Measurements from ENCODE around the gene CTXND1.

Gene CTXND1

GRCh38 chr15:80228959-80229610 is 22.9 kb downstream of the CTXND1 start:
- TF ChIP-seq CTCF (IDR thresholded peaks at IDR 0.05; ENCODE audit: low read depth, low read length): no peak
- no peak for DNase-seq (ENCODE audit: extremely low read depth, low read depth)

DNA sequence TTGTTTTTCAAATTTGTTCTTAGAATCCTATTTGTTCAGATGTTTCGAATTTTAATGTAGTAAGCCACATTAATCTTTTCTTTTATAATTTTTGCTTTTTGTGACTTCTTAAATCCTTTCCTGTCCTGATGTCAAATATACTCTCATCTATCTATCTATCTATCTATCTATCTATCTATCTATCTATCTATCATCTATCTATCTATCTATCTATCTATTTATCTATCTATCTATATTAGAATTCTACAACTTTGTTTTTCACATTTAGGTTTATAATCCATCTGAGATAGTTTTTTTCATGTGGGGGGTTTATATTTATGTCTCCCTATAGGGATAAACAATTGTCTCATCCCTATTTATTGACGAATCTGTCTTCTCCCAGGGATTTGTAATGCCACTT is 32.1 kb downstream of the CTXND1 start:
- DNase-seq (ENCODE audit: extremely low read depth, low read depth): no peak
- no peak for TF ChIP-seq CTCF (IDR thresholded peaks at IDR 0.05; ENCODE audit: low read depth, low read length)

- TF ChIP-seq CTCF (IDR thresholded peaks at IDR 0.05; ENCODE audit: low read depth, low read length): no peak
- DNase-seq (ENCODE audit: extremely low read depth, low read depth): no peak
These were observed 34.6 kb downstream of the CTXND1 start for GRCh38 chr15:80217327-80217900.

GRCh38 chr15:80216911-80217310 is 35.1 kb downstream of the CTXND1 start:
- no peak for TF ChIP-seq CTCF (IDR thresholded peaks at IDR 0.05; ENCODE audit: low read depth, low read length)
- DNase-seq (ENCODE audit: extremely low read depth, low read depth): no peak

- no peak for DNase-seq (ENCODE audit: extremely low read depth, low read depth)
- no peak for TF ChIP-seq CTCF (IDR thresholded peaks at IDR 0.05; ENCODE audit: low read depth, low read length)
These were observed 35.9 kb downstream of the CTXND1 start for GRCh38 chr15:80216141-80216540.

DNA sequence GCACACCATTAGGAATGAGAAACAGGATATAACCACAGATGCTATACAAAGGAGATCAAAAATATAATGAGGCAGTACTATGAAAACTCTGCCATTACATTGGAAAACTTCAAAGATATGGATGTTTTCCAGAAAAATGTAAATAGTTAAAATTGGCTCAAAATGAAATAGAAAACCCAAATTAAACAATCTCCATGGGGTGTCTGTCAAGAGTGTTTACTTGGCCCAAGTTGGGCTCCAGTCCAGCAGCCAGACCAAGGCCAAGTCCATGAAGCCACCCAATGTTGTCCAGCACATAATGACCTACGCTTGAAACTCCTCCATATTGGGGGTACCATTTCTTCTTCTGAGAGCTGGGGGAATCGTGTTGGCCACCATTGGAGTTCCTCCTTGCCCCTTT is 37.1 kb downstream of the CTXND1 start:
- TF ChIP-seq CTCF (IDR thresholded peaks at IDR 0.05; ENCODE audit: low read depth, low read length): no peak
- no peak for DNase-seq (ENCODE audit: extremely low read depth, low read depth)

DNA sequence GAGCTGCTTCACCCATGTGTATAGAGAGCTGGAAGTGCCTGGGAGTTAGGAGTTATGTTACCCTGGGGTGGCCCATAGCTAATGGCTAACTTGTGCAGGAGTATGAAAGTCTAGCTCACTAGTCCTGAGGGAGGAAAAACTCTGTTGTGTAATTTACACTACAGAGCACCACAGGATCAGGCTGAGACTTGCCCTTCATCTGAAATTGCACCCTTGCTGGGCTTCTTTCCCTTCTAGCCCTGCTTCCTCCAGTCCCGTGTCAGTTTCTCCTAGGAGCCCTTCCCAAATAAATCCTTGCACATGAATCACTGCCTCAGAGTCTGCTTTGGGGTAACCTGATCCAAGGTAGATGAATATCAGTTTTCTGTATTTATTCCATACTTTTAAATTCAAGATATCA is 40.0 kb downstream of the CTXND1 start:
- TF ChIP-seq CTCF (IDR thresholded peaks at IDR 0.05; ENCODE audit: low read depth, low read length): no peak
- DNase-seq (ENCODE audit: extremely low read depth, low read depth): no peak

All from AG09319 (cell line).